Measurements from ENCODE around the gene RHOT2.

GRCh38 chr16:684071-684794, 16.3 kb downstream of the RHOT2 start, which contains the start of gene JMJD8:
- no peak for TF ChIP-seq CTCF (IDR thresholded peaks at IDR 0.05)
- no peak for TF ChIP-seq POLR2A (IDR thresholded peaks at IDR 0.05)
- TF ChIP-seq EP300 (IDR thresholded peaks at IDR 0.05), result no peak
- peak; percentile 40 to 87 (median 82) for TF ChIP-seq POLR2AphosphoS5 (IDR thresholded peaks at IDR 0.05)
